ENCODE results near the gene GUK1. TPM values are rescaled to one million over a fixed set of nuclear protein-coding genes. Genes with fewer than 3 reads are reported as not detected.

The GUK1 gene
- total RNA-seq, 4 donors from 2014 or later: 183 to 573 (median 382) TPM

GRCh38 chr1:228144193-228144992, 4.3 kb downstream of the GUK1 start:
- WGBS, 2 donors (ENCODE audit: low coverage in 1 of 2): 84 to 93% methylated on average over 2 to 9 of the region's 16 CpGs
- Histone ChIP-seq H3K9me3 (no peaks in the 10 kb centered on the region), H3K27ac (no peak overlapping the region), H3K27me3 (no peaks in the 10 kb centered on the region), H3K36me3 (no peaks in the 10 kb centered on the region), H3K4me3 (no peak overlapping the region), H3K4me1 (peaks cover 24 to 47% (median 27%) of the 10 kb centered on the region in 4 donors)
- DNase-seq: no peak
- intact Hi-C loops (cut with DNase I; ENCODE audit: low total_unique reads): no loop called here
- TF ChIP-seq, protein P1, sequence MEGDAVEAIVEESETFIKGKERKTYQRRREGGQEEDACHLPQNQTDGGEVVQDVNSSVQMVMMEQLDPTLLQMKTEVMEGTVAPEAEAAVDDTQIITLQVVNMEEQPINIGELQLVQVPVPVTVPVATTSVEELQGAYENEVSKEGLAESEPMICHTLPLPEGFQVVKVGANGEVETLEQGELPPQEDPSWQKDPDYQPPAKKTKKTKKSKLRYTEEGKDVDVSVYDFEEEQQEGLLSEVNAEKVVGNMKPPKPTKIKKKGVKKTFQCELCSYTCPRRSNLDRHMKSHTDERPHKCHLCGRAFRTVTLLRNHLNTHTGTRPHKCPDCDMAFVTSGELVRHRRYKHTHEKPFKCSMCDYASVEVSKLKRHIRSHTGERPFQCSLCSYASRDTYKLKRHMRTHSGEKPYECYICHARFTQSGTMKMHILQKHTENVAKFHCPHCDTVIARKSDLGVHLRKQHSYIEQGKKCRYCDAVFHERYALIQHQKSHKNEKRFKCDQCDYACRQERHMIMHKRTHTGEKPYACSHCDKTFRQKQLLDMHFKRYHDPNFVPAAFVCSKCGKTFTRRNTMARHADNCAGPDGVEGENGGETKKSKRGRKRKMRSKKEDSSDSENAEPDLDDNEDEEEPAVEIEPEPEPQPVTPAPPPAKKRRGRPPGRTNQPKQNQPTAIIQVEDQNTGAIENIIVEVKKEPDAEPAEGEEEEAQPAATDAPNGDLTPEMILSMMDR (IDR thresholded peaks at IDR 0.05): no peak
- TF ChIP-seq POLR2AphosphoS5 (IDR thresholded peaks at IDR 0.05): no peak
- TF ChIP-seq POLR2A (IDR thresholded peaks at IDR 0.05): no peak
- no peak for TF ChIP-seq EP300 (IDR thresholded peaks at IDR 0.05; ENCODE audit: low read depth)
- in situ Hi-C loops (cut with MboI; ENCODE audit: low pct_ligation_motif_present in 1 of 4, low pct_unique_long_range_greater_than_20kb in 1 of 4, low sequenced_read_pairs in 3 of 4): no loop called here

DNA sequence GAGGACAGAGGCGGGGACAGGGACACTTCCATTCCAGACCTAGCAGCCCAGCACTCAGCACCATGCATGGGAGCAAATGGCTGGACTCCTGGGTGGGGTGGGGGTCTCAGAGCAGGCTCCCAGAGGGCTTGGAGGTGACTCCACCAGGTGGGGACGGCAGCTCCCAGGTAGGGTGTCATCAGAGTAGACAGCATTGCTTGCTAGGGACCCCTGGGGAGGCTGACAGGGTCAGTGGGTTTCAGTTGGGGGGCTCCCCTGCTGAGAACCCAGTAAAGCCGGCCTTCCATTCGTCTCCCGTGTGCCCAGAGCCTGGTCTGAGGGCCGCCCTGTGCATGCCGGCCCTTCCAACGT, 4.9 kb downstream of the GUK1 start:
- WGBS, 2 donors (ENCODE audit: low coverage in 1 of 2): 86% methylated on average over 8 of the region's 8 CpGs; no CpG with 5 or more reads in 1 of the 2 donors
- DNase-seq: no peak
- Histone ChIP-seq H3K27me3 (no peaks in the 10 kb centered on the region), H3K4me3 (no peak overlapping the region), H3K27ac (no peak overlapping the region), H3K4me1 (peaks cover 23 to 51% (median 32%) of the 10 kb centered on the region in 4 donors), H3K36me3 (no peaks in the 10 kb centered on the region), H3K9me3 (no peaks in the 10 kb centered on the region)
- intact Hi-C loops (cut with DNase I; ENCODE audit: low total_unique reads) (no loop called here), in situ Hi-C loops (cut with MboI; ENCODE audit: low pct_ligation_motif_present in 1 of 4, low pct_unique_long_range_greater_than_20kb in 1 of 4, low sequenced_read_pairs in 3 of 4) (no loop called here)
- TF ChIP-seq, protein P1 (IDR thresholded peaks at IDR 0.05): no peak
- TF ChIP-seq POLR2A (IDR thresholded peaks at IDR 0.05) (no peak), POLR2AphosphoS5 (IDR thresholded peaks at IDR 0.05) (no peak), EP300 (IDR thresholded peaks at IDR 0.05; ENCODE audit: low read depth) (no peak)

DNA sequence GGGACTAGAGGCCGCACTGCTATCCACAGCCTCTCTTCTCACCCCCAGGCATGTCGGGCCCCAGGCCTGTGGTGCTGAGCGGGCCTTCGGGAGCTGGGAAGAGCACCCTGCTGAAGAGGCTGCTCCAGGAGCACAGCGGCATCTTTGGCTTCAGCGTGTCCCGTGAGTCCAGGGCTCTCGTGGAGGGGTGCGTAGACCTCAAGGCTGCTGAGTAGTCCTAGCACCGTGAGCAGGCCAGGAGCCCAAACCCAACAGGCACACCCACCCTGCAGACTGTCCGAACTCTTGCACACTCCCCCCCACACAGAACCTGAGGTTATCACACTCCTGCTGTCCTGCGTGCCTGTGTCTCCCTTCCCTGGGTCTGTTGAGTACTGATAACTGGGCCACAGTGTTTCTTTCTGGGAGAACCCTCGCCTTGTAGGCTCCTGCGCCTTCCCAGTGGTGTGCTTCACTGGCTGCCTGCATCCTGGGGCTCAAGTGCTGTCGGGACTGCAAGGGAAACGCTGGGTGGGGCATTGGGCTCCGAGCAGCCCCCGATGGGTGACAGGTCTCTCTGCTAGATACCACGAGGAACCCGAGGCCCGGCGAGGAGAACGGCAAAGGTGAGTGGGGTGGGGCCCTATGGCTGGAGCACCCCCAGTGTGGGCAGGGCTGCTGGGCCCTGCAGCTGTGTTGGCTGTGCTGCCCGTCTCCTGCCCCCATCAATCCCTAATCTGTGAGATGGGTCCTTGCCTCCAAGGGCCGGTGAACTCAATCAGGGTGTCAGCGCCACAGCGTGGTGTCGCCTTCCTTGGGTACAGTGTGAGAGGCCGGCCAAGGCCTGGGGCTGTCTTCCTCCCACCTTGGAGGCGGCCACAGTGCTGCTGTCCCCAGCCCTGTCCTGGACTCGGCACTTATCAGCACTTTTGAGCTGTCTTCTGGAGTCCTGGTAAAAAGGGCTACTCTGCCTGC, 5.7 kb downstream of the GUK1 start:
- Histone ChIP-seq H3K4me3 (no peak overlapping the region), H3K27me3 (no peaks in the 10 kb centered on the region), H3K27ac (no peak overlapping the region), H3K36me3 (no peaks in the 10 kb centered on the region), H3K9me3 (no peaks in the 10 kb centered on the region), H3K4me1 (peaks cover 23 to 57% (median 38%) of the 10 kb centered on the region in 4 donors)
- WGBS, 2 donors (ENCODE audit: low coverage in 1 of 2): 91 to 92% methylated on average over 2 to 31 of the region's 31 CpGs
- in situ Hi-C loops (cut with MboI; ENCODE audit: low pct_ligation_motif_present in 1 of 4, low pct_unique_long_range_greater_than_20kb in 1 of 4, low sequenced_read_pairs in 3 of 4) (no loop called here), intact Hi-C loops (cut with DNase I; ENCODE audit: low total_unique reads) (no loop called here)
- DNase-seq: no peak
- TF ChIP-seq POLR2AphosphoS5 (IDR thresholded peaks at IDR 0.05) (no peak), EP300 (IDR thresholded peaks at IDR 0.05; ENCODE audit: low read depth) (no peak), POLR2A (IDR thresholded peaks at IDR 0.05) (no peak)
- TF ChIP-seq, protein P1 (IDR thresholded peaks at IDR 0.05): no peak
